SK-N-SH treated with all-trans-retinoic acid at 6 μM for 48 hours (cell line): ENCODE data around the gene CCL15.

Source experiments
- ATAC-seq: fragments of 200-7000 bp; cut with Tn5 transposase; 3 replicates; pipeline ENCODE4 v1.9.1; 2020; ENCODE audit warnings: mild to moderate bottlenecking, moderate library complexity
- ARNTL ChIP-seq: fragments of 450-650 bp; formaldehyde crosslinking; IDR thresholded peaks from 2 replicates; pipeline ENCODE4 v1.5.0; 2020; ENCODE audit warnings: low read depth, mild to moderate bottlenecking, moderate library complexity, borderline replicate concordance
- BACH2 ChIP-seq: fragments of 250-450 bp; sonication (Bioruptor Pico); IDR thresholded peaks from 2 replicates; pipeline ENCODE4 v1.9.0; 2021; ENCODE audit warnings: mild to moderate bottlenecking, borderline replicate concordance
- CREB5 ChIP-seq: fragments of 250-450 bp; sonication (Bioruptor Pico); IDR thresholded peaks from 2 replicates; pipeline ENCODE4 v1.5.1; 2020; ENCODE audit warnings: low read depth, mild to moderate bottlenecking, moderate library complexity
- CSDC2 ChIP-seq: fragments of 250-450 bp; sonication (Bioruptor Pico); IDR thresholded peaks from 2 replicates; pipeline ENCODE4 v1.5.0; 2020; ENCODE audit warnings: mild to moderate bottlenecking, moderate library complexity
- ESRRG ChIP-seq: fragments of 250-450 bp; sonication (Bioruptor Pico); IDR thresholded peaks from 2 replicates; pipeline ENCODE4 v1.6.1; 2021; ENCODE audit warnings: mild to moderate bottlenecking
- GLIS3 ChIP-seq: fragments of 250-450 bp; sonication (Bioruptor Pico); IDR thresholded peaks from 2 replicates; pipeline ENCODE4 v1.5.0; 2020; ENCODE audit warnings: mild to moderate bottlenecking, moderate library complexity
- ISL1 ChIP-seq: fragments of 250-450 bp; sonication (Bioruptor Pico); IDR thresholded peaks from 2 replicates; pipeline ENCODE4 v2.1.2; 2022; ENCODE audit warnings: mild to moderate bottlenecking, moderate library complexity
- OSR1 ChIP-seq: fragments of 250-450 bp; sonication (Bioruptor Pico); IDR thresholded peaks from 2 replicates; pipeline ENCODE4 v1.8.0; 2022; ENCODE audit warnings: moderate library complexity, mild to moderate bottlenecking, inconsistent platforms
- POU6F1 ChIP-seq: fragments of 250-450 bp; sonication (Bioruptor Pico); IDR thresholded peaks from 2 replicates; pipeline ENCODE4 v1.8.0; 2021; ENCODE audit warnings: low read depth, mild to moderate bottlenecking, moderate library complexity, borderline replicate concordance
- PPARA ChIP-seq: fragments of 250-450 bp; sonication (Bioruptor Pico); IDR thresholded peaks from 2 replicates; pipeline ENCODE4 v1.5.0; 2020; ENCODE audit warnings: mild to moderate bottlenecking, borderline replicate concordance
- RARB ChIP-seq: fragments of 250-450 bp; sonication (Bioruptor Pico); IDR thresholded peaks from 2 replicates; pipeline ENCODE4 v1.8.0; 2021; ENCODE audit warnings: mild to moderate bottlenecking, moderate library complexity
- SNAI2 ChIP-seq: fragments of 250-450 bp; sonication (Bioruptor Pico); IDR thresholded peaks from 2 replicates; pipeline ENCODE4 v1.5.0; 2020; ENCODE audit warnings: mild to moderate bottlenecking, moderate library complexity
- TCF4 ChIP-seq: fragments of 250-450 bp; sonication (Bioruptor Pico); IDR thresholded peaks from 2 replicates; pipeline ENCODE4 v1.8.0; 2021; ENCODE audit warnings: mild to moderate bottlenecking, moderate library complexity, borderline replicate concordance
- TOX ChIP-seq: fragments of 250-450 bp; sonication (Bioruptor Pico); IDR thresholded peaks from 2 replicates; pipeline ENCODE4 v1.8.0; 2021; ENCODE audit warnings: mild to moderate bottlenecking, moderate library complexity, borderline replicate concordance
- TSHZ2 ChIP-seq: fragments of 250-450 bp; sonication (Bioruptor Pico); IDR thresholded peaks from 2 replicates; pipeline ENCODE4 v1.5.0; 2020; ENCODE audit warnings: mild to moderate bottlenecking, moderate library complexity
- ZC3H10 ChIP-seq: fragments of 250-450 bp; sonication (Bioruptor Pico); IDR thresholded peaks from 2 replicates; pipeline ENCODE4 v1.5.1; 2021; ENCODE audit warnings: mild to moderate bottlenecking, moderate library complexity
- ZFP3 ChIP-seq: fragments of 250-450 bp; sonication (Bioruptor Pico); IDR thresholded peaks from 2 replicates; pipeline ENCODE4 v1.5.0; 2020; ENCODE audit warnings: mild to moderate bottlenecking, moderate library complexity
- ZFP30 ChIP-seq: fragments of 450-650 bp; formaldehyde crosslinking; IDR thresholded peaks from 2 replicates; pipeline ENCODE4 v1.5.0; 2022; ENCODE audit warnings: mild to moderate bottlenecking, moderate library complexity
- ZNF565 ChIP-seq: fragments of 450-650 bp; formaldehyde crosslinking; conservative IDR thresholded peaks from 2 replicates; pipeline ENCODE4 v1.5.0; 2020; ENCODE audit warnings: low read depth, mild to moderate bottlenecking, moderate library complexity
- ZNF70 ChIP-seq: fragments of 450-650 bp; formaldehyde crosslinking; IDR thresholded peaks from 2 replicates; pipeline ENCODE4 v1.5.0; 2020; ENCODE audit warnings: mild to moderate bottlenecking, moderate library complexity
- ZNF8 ChIP-seq: fragments of 450-650 bp; formaldehyde crosslinking; IDR thresholded peaks from 2 replicates; pipeline ENCODE4 v1.5.0; 2020; ENCODE audit warnings: mild to moderate bottlenecking, moderate library complexity
- TF ChIP-seq, protein P1 (sequence below): fragments of 250-450 bp; sonication (Bioruptor Pico); IDR thresholded peaks from 2 replicates; pipeline ENCODE4 v1.5.1; 2021; ENCODE audit warnings: mild to moderate bottlenecking, moderate library complexity
- TF ChIP-seq, protein P2 (sequence below): fragments of 250-450 bp; sonication (Bioruptor Pico); IDR thresholded peaks from 2 replicates; pipeline ENCODE4 v1.8.0; 2020; ENCODE audit warnings: mild to moderate bottlenecking, moderate library complexity, borderline replicate concordance

CCL15 gene

GRCh38 chr17:36014946-36015345, 13.6 kb upstream of the CCL15 start:
- TF ChIP-seq POU6F1 (CRISPR knock-in tag): no peak
- TF ChIP-seq ZNF565 (CRISPR knock-in tag): no peak
- TF ChIP-seq TSHZ2 (CRISPR knock-in tag): no peak
- no peak for TF ChIP-seq RARB (CRISPR knock-in tag)
- TF ChIP-seq BACH2 (CRISPR knock-in tag): no peak
- TF ChIP-seq, protein P1, sequence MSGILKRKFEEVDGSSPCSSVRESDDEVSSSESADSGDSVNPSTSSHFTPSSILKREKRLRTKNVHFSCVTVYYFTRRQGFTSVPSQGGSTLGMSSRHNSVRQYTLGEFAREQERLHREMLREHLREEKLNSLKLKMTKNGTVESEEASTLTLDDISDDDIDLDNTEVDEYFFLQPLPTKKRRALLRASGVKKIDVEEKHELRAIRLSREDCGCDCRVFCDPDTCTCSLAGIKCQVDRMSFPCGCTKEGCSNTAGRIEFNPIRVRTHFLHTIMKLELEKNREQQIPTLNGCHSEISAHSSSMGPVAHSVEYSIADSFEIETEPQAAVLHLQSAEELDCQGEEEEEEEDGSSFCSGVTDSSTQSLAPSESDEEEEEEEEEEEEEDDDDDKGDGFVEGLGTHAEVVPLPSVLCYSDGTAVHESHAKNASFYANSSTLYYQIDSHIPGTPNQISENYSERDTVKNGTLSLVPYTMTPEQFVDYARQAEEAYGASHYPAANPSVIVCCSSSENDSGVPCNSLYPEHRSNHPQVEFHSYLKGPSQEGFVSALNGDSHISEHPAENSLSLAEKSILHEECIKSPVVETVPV (CRISPR knock-in tag): no peak
- no peak for TF ChIP-seq CREB5 (CRISPR knock-in tag)
- TF ChIP-seq ESRRG (CRISPR knock-in tag): no peak
- no peak for TF ChIP-seq SNAI2
- TF ChIP-seq ZFP3 (CRISPR knock-in tag): no peak
- no peak for TF ChIP-seq ISL1 (CRISPR knock-in tag)
- ATAC-seq: no peak

DNA sequence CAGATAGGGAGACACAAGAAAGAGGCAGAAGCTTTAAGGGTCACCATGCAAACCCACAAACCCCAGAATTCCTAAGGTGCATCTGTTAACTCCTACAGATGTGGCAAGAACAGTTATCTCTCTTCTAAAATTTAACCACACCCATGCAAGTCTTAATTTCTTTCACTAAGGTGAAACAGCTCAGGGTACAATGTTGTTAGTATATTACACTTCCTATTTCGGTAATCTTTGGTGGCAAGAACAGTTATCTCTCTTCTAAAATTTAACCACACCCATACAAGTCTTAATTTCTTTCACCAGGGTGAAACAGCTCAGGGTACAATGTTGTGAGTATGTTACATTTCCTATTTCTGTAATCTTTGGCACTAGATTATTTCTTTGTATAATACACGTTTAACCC, 9.8 kb upstream of the CCL15 start:
- ATAC-seq: no peak

DNA sequence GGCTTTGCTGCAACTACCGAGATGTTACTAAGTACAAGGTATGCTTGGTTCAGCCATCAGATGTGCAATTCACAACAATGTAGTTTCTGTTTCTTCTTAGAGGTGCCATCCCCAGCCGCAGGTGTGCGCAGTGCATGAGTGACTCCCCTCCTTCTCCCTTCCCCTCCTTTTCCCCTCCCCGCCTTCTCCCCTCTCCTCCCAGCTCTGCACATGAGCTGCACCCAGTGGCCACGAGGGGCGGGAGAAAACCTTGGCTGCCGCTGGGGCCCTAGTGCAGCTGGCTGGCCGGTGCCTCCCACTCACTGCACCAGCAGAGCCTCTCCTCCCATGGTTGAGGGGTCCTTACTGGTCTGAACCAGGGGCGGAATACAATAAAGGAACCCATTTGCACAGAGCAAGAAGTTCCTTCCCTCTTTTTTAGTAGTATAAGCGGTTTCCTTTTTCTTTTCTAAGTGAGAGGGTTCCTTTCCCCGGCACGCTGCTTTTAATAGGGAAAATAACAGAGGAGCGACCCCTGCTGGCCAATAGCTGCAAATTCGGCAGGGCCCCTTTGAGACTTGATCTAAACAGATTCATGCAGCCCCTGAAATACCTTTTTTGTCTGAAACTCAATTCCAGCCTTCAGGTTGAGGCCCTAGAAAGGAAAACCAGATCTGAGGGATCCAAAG, 7.8 kb upstream of the CCL15 start:
- ATAC-seq: no peak; the same call in 2 of the 3 replicates
- TF ChIP-seq TOX (CRISPR knock-in tag) (no peak), ISL1 (CRISPR knock-in tag) (no peak)
- TF ChIP-seq, all 23 proteins: peak for 0

More for the DNA sequence above, 9.8 kb upstream of the CCL15 start:
- TF ChIP-seq TOX (CRISPR knock-in tag) (no peak), ZNF70 (no peak), ZFP30 (CRISPR knock-in tag) (no peak), ZFP3 (CRISPR knock-in tag) (no peak), ISL1 (CRISPR knock-in tag) (no peak), ZC3H10 (CRISPR knock-in tag) (no peak), ZNF565 (CRISPR knock-in tag) (no peak), CREB5 (CRISPR knock-in tag) (no peak), ESRRG (CRISPR knock-in tag) (no peak), ZNF8 (no peak), PPARA (CRISPR knock-in tag) (no peak)

DNA sequence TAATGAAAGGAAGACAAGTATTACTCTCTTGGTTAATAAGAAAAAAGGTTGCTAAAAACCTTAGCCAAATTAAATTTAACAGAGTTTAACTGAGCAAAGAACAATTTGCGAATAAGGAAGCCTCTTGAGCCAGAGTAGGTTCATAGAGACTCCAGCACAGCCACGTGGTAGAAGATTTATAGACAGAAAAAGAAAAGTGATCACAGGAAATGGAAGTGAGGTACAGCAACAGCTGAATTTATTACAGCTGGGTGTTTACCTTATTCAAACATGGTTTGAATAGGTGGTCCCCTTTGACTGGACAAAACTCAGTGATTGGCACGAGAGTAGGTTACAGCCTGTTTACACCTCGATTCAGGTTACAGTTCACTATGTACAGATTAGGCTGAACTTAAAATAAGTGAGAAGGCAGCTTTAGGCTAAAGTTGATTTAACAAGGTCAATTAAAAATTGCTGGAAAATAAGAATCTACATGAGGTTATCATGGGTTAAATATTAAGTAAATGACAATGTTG, 3.3 kb upstream of the CCL15 start:
- ATAC-seq: no peak
- TF ChIP-seq ZFP3 (CRISPR knock-in tag): no peak
- no peak for TF ChIP-seq SNAI2
- no peak for TF ChIP-seq TCF4
- TF ChIP-seq ZNF70: no peak
- TF ChIP-seq, protein P1 (CRISPR knock-in tag): no peak
- no peak for TF ChIP-seq ESRRG (CRISPR knock-in tag)
- no peak for TF ChIP-seq CSDC2 (CRISPR knock-in tag)
- TF ChIP-seq GLIS3 (CRISPR knock-in tag): no peak
- no peak for TF ChIP-seq ARNTL
- TF ChIP-seq ISL1 (CRISPR knock-in tag): no peak
- no peak for TF ChIP-seq ZC3H10 (CRISPR knock-in tag)
- TF ChIP-seq, protein P2, sequence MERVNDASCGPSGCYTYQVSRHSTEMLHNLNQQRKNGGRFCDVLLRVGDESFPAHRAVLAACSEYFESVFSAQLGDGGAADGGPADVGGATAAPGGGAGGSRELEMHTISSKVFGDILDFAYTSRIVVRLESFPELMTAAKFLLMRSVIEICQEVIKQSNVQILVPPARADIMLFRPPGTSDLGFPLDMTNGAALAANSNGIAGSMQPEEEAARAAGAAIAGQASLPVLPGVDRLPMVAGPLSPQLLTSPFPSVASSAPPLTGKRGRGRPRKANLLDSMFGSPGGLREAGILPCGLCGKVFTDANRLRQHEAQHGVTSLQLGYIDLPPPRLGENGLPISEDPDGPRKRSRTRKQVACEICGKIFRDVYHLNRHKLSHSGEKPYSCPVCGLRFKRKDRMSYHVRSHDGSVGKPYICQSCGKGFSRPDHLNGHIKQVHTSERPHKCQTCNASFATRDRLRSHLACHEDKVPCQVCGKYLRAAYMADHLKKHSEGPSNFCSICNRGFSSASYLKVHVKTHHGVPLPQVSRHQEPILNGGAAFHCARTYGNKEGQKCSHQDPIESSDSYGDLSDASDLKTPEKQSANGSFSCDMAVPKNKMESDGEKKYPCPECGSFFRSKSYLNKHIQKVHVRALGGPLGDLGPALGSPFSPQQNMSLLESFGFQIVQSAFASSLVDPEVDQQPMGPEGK (CRISPR knock-in tag): no peak
- no peak for TF ChIP-seq TOX (CRISPR knock-in tag)
- no peak for TF ChIP-seq OSR1 (CRISPR knock-in tag)
- TF ChIP-seq PPARA (CRISPR knock-in tag): no peak
- no peak for TF ChIP-seq ZFP30 (CRISPR knock-in tag)
